HG02763 (cell line): ENCODE data around the gene SV2B.

Source experiments
- ATAC-seq: cut with Tn5 transposase; IDR thresholded peaks from one replicate; pipeline ENCODE4 v1.9.1; 2021; ENCODE audit warnings: mild to moderate bottlenecking, moderate library complexity; ENCODE audit not compliant: unreplicated experiment

The SV2B gene

GRCh38 chr15:91225741-91226140 lies 125.7 kb downstream of the SV2B start:
- ATAC-seq: no peak

DNA sequence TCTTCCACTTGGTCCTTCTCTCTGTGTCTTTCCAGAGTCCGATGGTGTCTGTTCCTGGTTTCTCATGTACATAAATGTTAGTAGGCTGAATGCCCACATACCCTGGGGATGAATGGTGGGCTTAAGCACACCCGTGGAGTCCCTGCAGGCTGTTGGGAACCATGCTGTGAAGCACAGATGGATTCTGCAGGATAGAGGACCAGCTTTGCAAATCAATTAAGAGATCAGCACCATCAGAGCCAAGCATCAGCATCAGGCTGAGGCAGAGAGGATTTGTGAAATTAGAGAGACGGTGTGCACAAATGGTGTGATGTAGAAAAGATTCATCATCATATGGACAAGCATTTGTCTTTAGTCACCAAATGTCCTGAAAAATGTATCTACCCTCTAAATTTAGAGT lies 127.1 kb downstream of the SV2B start:
- ATAC-seq: no peak

GRCh38 chr15:91227766-91228165 lies 127.7 kb downstream of the SV2B start:
- no peak for ATAC-seq

DNA sequence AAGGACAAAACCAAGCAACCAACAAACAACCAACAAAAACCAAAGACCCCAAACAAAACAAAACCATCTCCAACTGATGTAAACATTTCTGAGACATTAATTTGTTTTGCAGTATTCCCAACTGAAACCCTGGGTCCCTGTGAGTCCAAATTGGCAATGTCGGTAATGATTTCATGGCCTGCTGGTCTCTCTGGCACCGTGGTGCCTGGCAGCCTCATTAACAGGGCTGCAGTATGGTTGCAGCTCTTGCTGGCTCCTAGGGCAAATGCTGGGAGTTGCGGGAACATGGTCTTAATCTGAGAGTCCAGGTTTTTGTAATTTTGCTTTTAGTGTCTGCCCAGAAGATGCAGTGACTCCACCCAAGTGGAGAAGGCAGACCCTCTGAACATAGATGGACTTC lies 128.3 kb downstream of the SV2B start:
- ATAC-seq: no peak

GRCh38 chr15:91228890-91229289 lies 128.8 kb downstream of the SV2B start:
- no peak for ATAC-seq

DNA sequence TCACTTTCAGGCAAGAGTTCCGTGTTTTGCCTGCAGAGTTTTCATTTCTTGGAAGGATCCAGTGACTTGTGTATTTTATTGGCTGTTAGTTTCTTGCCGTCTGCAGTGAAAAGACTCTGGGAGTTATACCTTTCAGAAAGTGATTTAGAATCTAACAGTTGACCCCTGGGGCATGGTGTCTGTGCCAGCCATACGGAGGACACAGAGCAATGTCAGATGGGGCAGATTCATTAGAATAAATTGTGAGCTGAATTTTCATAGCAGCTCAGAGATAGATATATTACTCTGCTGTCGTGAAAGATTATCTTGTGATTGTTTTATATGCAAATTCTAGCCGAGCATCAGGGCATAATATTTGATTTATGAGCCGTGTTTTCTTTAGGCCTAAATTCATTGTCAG lies 131.6 kb downstream of the SV2B start:
- ATAC-seq: no peak

- ATAC-seq: no peak
Measured at GRCh38 chr15:91234759-91235158, 134.7 kb downstream of the SV2B start.

GRCh38 chr15:91235376-91235775 lies 135.3 kb downstream of the SV2B start:
- ATAC-seq: no peak

GRCh38 chr15:91237445-91237844 lies 137.4 kb downstream of the SV2B start:
- no peak for ATAC-seq

DNA sequence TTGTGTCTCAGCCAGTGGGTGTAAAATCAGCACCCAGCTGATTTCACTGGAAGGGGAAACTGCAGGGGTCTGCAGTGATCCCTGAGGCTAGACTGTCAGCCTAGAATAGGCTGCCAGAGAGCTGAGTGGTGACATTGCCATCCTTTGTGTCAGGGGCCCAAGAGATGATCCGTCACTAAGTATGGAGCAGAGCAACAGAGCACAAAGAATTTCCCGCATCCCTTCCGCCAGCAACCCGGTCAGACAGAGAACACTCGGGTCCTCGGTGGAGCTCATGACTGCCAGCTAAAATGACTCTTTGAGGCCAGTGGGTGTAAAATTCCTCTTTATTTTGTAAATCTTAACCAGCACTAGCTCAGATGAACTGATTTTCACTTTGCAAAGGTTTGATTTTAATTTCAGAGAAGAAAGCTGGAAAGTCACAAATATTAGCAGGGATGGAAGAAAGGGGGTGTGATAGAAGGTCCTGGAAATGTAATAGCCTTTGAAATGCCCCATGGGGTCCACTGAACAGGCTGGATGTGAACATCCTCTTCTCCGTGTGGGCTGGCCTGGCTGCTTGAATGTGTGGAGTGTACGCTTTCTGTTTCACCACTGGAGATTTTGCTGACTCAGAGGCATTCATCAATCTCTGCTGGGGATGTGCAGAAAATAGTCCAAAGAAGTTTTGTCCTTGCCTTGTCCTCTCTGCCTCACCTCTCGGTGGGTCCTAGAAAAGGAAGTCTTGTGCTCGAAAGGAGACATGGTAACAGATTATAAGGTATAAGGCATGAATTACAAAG lies 138.8 kb downstream of the SV2B start:
- ATAC-seq: no peak

GRCh38 chr15:91243826-91244225 lies 143.8 kb downstream of the SV2B start:
- no peak for ATAC-seq

GRCh38 chr15:91244919-91245318 lies 144.9 kb downstream of the SV2B start:
- no peak for ATAC-seq

GRCh38 chr15:91246998-91247397 lies 146.9 kb downstream of the SV2B start:
- ATAC-seq: no peak

GRCh38 chr15:91249591-91249990 lies 149.5 kb downstream of the SV2B start:
- no peak for ATAC-seq

DNA sequence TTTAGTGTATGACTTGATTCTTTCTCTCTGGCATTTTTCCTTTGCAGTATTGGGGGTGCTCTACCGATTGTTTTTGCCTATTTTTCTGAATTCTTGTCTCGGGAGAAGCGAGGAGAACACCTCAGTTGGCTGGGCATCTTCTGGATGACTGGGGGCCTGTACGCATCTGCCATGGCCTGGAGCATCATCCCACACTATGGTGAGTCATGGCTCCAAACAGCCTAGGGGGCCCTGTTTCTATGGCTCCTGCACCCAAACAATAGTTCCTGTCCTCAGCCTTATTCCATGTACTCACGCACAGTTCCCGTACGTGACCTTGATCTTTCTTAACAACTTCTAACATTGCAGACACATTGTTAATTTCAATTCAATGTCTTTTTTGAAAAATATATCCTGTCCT lies 152.3 kb downstream of the SV2B start:
- no peak for ATAC-seq

DNA sequence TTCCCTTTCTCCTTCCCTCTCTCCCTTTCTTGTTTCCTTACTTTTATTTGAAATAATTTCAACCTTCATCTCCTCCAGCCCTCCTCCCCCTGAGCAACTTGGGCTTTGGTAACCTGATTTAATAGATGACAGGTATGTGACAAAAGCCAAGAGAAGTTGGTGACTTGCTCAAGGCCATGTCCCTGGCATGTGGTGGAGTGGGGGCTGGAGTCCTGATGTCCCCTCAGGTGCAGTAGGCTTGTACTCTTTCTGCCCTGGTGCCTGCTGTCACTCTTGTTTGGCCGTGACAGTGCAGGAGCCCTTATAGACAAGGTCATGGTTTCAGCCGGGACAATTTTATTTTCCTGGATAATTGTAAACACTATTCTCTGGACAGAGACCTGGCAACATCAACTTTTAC lies 152.7 kb downstream of the SV2B start:
- no peak for ATAC-seq

DNA sequence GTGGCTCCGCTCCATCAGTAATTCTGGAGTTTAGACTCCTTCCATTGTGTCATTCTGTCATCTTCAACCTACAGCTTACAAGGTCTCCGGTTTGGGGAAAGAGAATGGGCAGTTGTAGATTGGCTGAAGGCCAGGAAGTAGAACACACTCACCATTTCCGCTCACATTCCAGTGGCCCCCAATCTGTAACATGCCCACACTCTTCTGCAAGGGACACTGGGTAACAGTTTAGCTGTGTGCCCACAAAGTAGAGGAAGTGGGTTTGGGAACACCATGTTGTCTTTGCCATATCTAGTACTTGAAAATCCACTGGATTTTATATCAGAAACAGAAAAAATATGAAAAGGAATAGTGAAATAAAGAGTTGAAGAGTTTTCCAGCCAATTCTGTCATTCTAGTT lies 153.5 kb downstream of the SV2B start:
- no peak for ATAC-seq

- ATAC-seq: no peak
Measured at GRCh38 chr15:91254766-91255165, 154.7 kb downstream of the SV2B start.

GRCh38 chr15:91255670-91256192 lies 155.7 kb downstream of the SV2B start:
- no peak for ATAC-seq

DNA sequence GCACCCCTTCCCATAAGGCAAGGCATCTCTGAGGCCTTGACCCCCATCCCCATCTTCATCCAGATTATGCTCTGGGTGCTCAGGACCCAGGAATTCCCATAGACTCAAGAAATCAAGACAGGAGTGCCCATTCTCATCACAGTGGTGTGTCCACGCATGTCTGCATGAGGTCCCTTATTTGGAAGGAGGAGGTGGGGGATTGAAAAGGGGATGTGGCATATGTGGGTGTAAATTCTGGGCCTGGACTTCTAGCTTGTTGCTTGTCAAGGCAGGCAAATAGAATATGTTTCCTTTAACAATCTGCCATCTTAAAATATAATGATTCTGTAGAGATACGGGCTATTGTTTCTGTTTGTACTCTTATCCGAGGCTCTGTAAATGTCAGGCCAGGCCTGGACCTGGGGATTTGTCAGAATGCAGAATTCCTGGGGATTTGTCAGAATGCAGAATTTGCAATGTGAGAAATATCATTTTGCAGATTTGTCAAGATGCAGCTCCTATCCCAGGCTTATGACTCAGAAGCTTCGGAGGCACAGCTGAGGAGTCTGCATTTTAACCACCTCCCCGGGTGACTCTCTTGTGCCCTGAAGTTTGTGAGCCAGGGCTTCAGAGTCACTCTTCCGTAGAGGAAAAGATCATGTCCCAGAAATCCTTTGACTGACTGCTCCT lies 157.8 kb downstream of the SV2B start:
- ATAC-seq: no peak

GRCh38 chr15:91258415-91258759 lies 158.3 kb downstream of the SV2B start:
- ATAC-seq: no peak

GRCh38 chr15:91259077-91259476 lies 159.0 kb downstream of the SV2B start:
- ATAC-seq: no peak
